ELF-1 (cell line): ENCODE measurements around the gene KCNJ14.
A peak's percentile ranks its signal among the peaks of the same experiment; 100 is the strongest.

ENCODE experiments used
- DNase-seq: peaks from one replicate; pipeline ENCODE4 v3.0.0-alpha.2; 2016; ENCODE audit warnings: low read depth, low spot score

KCNJ14 gene

DNA sequence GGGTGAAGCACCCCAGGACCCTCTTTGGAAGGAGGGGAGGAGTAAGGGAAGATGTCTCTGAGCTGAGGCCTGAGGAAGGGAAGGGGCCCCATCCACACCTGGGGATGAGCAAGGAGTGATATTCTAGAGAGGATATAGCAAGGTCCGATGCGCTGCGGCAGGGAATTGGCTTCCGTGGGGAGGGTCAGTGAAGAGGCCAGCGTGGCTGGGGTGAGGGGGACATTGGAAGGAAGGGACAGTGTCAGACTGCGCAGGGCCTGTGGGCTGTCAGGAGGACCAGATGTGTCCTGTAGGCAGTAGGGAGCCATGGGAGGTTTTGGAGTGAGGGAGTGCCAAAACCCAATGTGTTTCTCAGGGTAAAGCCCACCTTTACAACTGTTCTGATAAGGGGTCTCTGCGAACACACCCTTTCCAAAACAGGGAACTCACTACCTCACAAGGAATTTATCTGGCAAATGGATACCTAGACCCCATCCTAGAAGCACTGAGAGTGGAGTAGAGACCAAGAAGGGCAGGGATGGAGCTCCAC lies 52.6 kb downstream of the KCNJ14 start:
- DNase-seq = no peak

DNA sequence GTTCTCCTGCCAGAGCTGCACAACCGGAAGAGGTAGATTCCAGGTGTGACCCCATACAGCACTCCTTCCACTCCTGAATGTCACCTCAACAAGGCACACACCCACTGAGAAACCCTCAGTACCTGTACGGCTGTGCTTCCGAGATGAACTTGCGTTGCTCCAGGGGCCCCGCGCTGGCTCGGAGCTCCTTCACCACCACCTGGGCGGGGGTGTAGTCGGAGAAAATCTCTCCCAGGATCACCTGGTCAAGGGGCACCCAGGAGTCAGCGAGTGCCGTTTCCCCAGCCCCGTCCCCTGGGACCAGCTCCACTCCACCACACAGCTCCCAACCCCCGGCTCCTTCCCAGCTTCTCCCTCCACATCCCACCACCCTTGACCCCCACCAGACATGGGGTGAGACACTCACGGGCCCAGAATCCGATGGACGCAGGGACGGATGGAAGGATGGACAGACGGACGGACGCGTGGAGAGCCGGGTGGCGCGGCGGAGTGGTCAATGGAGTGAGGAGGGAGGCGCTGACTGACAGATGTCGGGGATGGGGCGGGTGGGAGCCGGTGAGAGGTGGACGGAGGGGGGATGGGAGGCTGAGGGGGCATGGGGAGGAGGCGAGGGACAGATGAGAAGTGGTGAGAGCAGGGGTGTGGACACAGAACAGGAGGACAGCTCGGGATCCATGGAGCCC lies 53.5 kb downstream of the KCNJ14 start:
- DNase-seq = no peak

- DNase-seq = peak; percentile 37
Measured at GRCh38 chr19:48509467-48510194, 54.3 kb downstream of the KCNJ14 start.

- peak; percentile 64 for DNase-seq
Measured at GRCh38 chr19:48510421-48511268, 55.3 kb downstream of the KCNJ14 start.

DNA sequence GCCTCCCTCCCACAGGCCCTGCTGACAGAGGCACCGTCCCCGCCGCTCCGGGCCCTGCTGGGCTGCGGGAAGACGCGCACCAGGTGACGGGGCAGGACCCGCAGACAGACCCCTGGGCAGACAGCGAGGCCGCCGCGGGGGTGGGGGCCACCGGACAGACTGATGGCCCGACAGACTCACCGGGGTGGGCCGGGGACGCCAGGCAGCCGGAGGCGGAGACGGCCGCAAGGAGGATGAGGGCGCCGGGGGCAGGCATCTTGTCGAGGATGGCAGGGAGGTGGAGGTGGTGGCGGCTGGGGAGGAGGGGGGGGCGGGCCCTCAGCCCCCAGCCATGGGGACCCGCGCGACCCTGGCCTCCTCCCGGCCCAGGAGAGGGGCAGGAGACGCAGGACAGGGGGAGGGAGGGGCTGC lies 56.0 kb downstream of the KCNJ14 start:
- no peak for DNase-seq

DNA sequence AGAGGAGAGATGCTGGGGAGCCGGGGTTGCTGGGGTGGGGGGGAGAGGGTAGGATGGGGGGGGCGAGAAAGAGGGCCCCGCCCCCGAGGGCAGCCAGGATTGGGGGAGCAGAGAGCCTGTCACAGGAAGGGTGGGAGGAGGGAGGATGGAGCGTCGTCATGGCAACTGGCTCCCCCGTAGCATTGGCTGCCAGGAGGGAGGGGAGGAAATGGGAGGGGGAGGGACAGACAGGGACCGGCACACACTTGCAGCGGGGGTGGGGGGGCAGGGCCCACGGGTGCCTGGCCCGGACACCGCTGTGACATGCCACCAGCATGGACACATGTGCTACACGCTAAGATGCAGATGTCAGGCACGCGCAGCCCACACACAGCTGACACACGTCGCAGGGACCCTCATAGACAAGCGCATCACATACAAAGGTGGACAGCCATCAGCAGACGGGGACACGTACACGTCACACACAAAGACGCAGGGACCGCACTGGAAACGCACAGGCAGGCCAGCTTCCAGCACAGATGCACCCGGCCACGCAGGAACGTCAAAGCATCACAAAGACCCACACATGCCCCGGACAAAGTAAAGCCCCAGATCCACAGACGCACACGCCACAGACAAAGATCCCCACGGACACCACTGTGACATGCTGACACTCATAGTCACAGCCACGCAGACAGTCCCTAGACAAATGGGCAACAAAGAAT lies 56.6 kb downstream of the KCNJ14 start, which contains the start of gene LMTK3:
LMTK3 (minus strand) TSS at position 36 of the 704 bp plus-strand sequence. CDS start 259 bp downstream, outside the sequence.
- no peak for DNase-seq

GRCh38 chr19:48512504-48513288 lies 57.3 kb downstream of the KCNJ14 start:
- DNase-seq = no peak

- DNase-seq = peak; percentile 79
Measured at GRCh38 chr19:48513289-48514122, 58.1 kb downstream of the KCNJ14 start.

DNA sequence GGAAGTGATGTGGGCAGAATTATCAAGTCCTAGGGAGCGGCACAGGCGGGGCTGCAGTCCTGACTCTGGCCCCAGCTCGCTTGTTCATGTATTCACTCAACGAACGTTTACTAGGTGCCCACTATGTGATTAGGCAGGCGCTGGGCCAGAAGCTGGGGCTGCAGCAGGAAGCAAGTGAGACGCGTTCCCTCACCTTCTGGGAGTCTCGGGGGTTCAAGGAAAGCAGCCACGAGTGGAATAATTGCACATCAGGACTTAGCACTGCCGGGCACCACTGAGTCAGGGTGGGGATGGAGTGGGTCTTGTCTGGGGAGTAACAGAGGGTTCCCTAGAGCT lies 58.7 kb downstream of the KCNJ14 start:
- no peak for DNase-seq

DNA sequence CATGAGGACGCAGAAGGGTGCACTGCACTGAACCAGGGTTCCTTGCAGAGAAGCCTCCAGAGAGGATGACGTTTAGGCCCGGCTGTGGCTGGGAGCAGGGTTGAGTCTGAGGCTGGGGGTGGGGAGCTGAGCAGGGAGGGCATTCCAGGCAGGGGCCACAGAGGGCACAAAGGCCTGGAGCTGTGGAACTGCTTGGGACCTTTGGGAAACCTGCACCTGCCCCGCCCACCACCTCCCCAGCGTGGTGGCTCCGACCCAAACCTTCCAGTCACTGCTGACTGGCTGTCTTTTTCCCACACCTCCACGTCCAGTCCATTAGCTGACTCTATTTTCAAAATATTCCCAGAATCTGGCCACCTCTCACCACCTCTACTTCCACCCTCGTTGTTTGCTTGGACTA lies 61.2 kb downstream of the KCNJ14 start:
- DNase-seq = no peak
